ENCODE measurements around the gene BRME1. TPM values are rescaled to one million over a fixed set of nuclear protein-coding genes. Genes with fewer than 3 reads are reported as not detected.

The BRME1 gene
- polyA plus RNA-seq, 3 donors = 0.05 to 0.28 TPM; not detected in 1

DNA sequence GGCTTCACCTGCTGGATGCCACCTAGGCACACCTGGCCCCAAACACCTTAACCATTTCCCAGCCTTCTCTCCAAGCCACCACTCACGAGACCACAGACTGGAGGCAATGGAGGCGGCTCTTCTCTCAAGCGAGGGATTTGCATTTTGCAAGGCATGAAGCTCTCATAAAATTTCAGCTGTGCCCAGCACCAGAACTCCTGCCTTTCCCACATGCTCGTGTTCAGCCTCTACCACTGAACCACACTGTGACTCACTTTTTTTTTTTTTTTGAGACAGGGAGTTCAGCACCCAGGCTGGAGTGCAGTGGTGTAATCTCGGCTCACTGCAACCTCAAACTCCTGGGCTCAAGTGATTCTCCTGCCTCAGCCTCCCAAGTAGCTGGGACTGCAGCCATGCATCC lies 18.4 kb downstream of the BRME1 start:
- peaks cover 4 to 5% of the 10 kb centered on the region in 2 donors for H3K4me1 ChIP-seq (ENCODE audit: control insufficient read depth in 1 of 2, insufficient read depth in 2 of 2, low read length in 2 of 2)
- Mint-ChIP-seq H3K27ac (no peak overlapping the region), H3K4me3 (no peak overlapping the region), H3K4me1 (peaks cover under 1% of the 10 kb centered on the region), H3K9me3 (peaks cover 0 to 2% (median 0%) of the 10 kb centered on the region in 7 donors), H3K36me3 (no peaks in the 10 kb centered on the region), H3K27me3 (ENCODE audit: low read depth in 3 of 3) (peaks cover 10 to 16% (median 14%) of the 10 kb centered on the region in 3 donors)
- no peaks in the 10 kb centered on the region for H4K20me1 ChIP-seq (ENCODE audit: insufficient read depth, low read length)
- WGBS (ENCODE audit: insufficient coverage) = 75% methylated on average over 4 of the region's 5 CpGs
- no peaks in the 10 kb centered on the region for H3K79me2 ChIP-seq (ENCODE audit: insufficient read depth, low read length)
- no peak overlapping the region for H2AFZ ChIP-seq (ENCODE audit: insufficient read depth, low read depth, low read length, poor library complexity, severe bottlenecking)
- H3K4me2 ChIP-seq (replicated peaks; ENCODE audit: extremely low read depth, low read length, poor library complexity, severe bottlenecking) = no peak overlapping the region
- TF ChIP-seq, protein P1, sequence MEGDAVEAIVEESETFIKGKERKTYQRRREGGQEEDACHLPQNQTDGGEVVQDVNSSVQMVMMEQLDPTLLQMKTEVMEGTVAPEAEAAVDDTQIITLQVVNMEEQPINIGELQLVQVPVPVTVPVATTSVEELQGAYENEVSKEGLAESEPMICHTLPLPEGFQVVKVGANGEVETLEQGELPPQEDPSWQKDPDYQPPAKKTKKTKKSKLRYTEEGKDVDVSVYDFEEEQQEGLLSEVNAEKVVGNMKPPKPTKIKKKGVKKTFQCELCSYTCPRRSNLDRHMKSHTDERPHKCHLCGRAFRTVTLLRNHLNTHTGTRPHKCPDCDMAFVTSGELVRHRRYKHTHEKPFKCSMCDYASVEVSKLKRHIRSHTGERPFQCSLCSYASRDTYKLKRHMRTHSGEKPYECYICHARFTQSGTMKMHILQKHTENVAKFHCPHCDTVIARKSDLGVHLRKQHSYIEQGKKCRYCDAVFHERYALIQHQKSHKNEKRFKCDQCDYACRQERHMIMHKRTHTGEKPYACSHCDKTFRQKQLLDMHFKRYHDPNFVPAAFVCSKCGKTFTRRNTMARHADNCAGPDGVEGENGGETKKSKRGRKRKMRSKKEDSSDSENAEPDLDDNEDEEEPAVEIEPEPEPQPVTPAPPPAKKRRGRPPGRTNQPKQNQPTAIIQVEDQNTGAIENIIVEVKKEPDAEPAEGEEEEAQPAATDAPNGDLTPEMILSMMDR (IDR thresholded peaks at IDR 0.05) = no peak
- H3K9ac ChIP-seq (ENCODE audit: insufficient read depth, low read length, poor library complexity, severe bottlenecking) = no peak overlapping the region
- H3K36me3 ChIP-seq (replicated peaks in 1 of 2; ENCODE audit: control insufficient read depth in 1 of 2, insufficient read depth in 2 of 2, low read length in 2 of 2) = no peaks in the 10 kb centered on the region
- no peak for DNase-seq
- no peaks in the 10 kb centered on the region for H3K9me3 ChIP-seq (replicated peaks in 1 of 2; ENCODE audit: control insufficient read depth in 1 of 2, insufficient read depth in 1 of 2, low read length in 2 of 2)
- no peak overlapping the region for H3K4me3 ChIP-seq (replicated peaks in 1 of 3; ENCODE audit: low read depth in 2 of 3, low read length in 3 of 3)
- intact Hi-C loops (cut with micrococcal nuclease) = loop anchor here (10.0 kb wide), 2 partner anchors 157 to 457 kb away; no protein-coding TSS in a partner anchor
- H3K27ac ChIP-seq (ENCODE audit: low read depth in 1 of 2, low read length in 2 of 2) = no peak overlapping the region
- H3K27me3 ChIP-seq (ENCODE audit: control insufficient read depth in 2 of 2, insufficient read depth in 2 of 2, low read length in 2 of 2) = peaks cover 0 to 14% of the 10 kb centered on the region in 2 donors

DNA sequence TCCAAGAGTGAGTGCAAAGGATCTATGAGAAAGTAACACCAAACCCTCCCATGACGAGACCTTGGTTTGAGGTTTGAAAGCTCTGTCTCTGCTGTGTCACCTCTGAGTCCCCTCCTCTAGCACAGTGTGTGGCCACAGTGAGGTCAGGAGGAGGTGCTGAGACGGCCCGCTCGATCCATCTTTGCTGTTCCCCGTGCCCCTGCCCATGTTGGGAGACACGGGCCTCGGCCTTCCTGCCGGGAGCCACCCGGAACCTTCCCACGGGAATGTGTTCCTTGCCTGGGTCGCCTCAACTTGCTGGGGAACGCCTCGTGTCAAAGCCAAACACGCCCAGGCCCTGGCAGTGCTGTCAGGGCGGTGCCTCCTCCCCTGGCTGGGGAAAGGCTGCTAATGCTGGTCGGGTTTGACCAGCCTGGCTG lies 18.9 kb downstream of the BRME1 start:
- Mint-ChIP-seq H3K27ac (no peak overlapping the region), H3K4me3 (no peak overlapping the region), H3K9me3 (peaks cover 0 to 2% (median 0%) of the 10 kb centered on the region in 7 donors), H3K36me3 (no peaks in the 10 kb centered on the region), H3K27me3 (ENCODE audit: low read depth in 3 of 3) (peaks cover 10 to 16% (median 14%) of the 10 kb centered on the region in 3 donors), H3K4me1 (peaks cover 6% of the 10 kb centered on the region)
- H3K4me3 ChIP-seq (replicated peaks in 1 of 3; ENCODE audit: low read depth in 2 of 3, low read length in 3 of 3) = no peak overlapping the region
- H3K9ac ChIP-seq (ENCODE audit: insufficient read depth, low read length, poor library complexity, severe bottlenecking) = no peak overlapping the region
- no peaks in the 10 kb centered on the region for H3K79me2 ChIP-seq (ENCODE audit: insufficient read depth, low read length)
- no peaks in the 10 kb centered on the region for H4K20me1 ChIP-seq (ENCODE audit: insufficient read depth, low read length)
- peaks cover 9 to 10% of the 10 kb centered on the region in 2 donors for H3K4me1 ChIP-seq (ENCODE audit: control insufficient read depth in 1 of 2, insufficient read depth in 2 of 2, low read length in 2 of 2)
- no peak overlapping the region for H3K4me2 ChIP-seq (replicated peaks; ENCODE audit: extremely low read depth, low read length, poor library complexity, severe bottlenecking)
- H3K27ac ChIP-seq (ENCODE audit: low read depth in 1 of 2, low read length in 2 of 2) = no peak overlapping the region
- no peaks in the 10 kb centered on the region for H3K9me3 ChIP-seq (replicated peaks in 1 of 2; ENCODE audit: control insufficient read depth in 1 of 2, insufficient read depth in 1 of 2, low read length in 2 of 2)
- H3K36me3 ChIP-seq (replicated peaks in 1 of 2; ENCODE audit: control insufficient read depth in 1 of 2, insufficient read depth in 2 of 2, low read length in 2 of 2) = no peaks in the 10 kb centered on the region
- TF ChIP-seq, protein P1 (IDR thresholded peaks at IDR 0.05) = no peak
- H2AFZ ChIP-seq (ENCODE audit: insufficient read depth, low read depth, low read length, poor library complexity, severe bottlenecking) = no peak overlapping the region
- no peak for DNase-seq
- WGBS (ENCODE audit: insufficient coverage) = 88% methylated on average over 15 of the region's 16 CpGs
- H3K27me3 ChIP-seq (ENCODE audit: control insufficient read depth in 2 of 2, insufficient read depth in 2 of 2, low read length in 2 of 2) = peaks cover 0 to 14% of the 10 kb centered on the region in 2 donors
- intact Hi-C loops (cut with micrococcal nuclease) = loop anchor here (10.0 kb wide), 2 partner anchors 158 to 458 kb away; no protein-coding TSS in a partner anchor

All from CD14-positive monocyte (primary cell).